GM20431 (cell line): ENCODE measurements around the gene ZBTB46.
"Not testable (repeated sequence)": the region's sequence is repeated elsewhere in the genome, so short reads cannot be mapped to it uniquely, and the experiment has no call there.

Experiments
- in situ Hi-C: fragments of 300-500 bp; cut with MseI, MboI; formaldehyde crosslinking; loops from one replicate; pipeline ENCODE4 v1.15.0; 2020; ENCODE audit warnings: low sequenced_read_pairs; ENCODE audit not compliant: unreplicated experiment

ZBTB46 gene

DNA sequence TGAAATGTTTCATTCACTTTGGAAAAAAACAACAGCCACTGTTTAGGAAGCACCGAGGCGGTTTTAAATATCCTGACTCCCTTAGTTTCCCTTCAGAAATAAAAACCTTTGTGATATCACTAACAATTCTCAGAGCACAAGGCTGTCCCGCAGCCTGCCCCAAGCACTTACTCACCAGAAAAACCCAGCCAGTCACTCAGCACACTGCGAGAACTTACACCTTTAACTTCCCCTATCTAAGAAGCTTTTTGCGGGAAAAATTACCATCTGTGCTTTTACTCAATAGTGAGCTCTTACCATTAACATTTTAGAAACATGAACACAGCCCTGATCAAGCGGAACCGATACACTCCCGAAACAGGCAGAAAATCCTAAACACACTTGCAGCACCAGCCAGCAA, 9.3 kb downstream of the ZBTB46 start:
- in situ Hi-C loops: no loop called here

DNA sequence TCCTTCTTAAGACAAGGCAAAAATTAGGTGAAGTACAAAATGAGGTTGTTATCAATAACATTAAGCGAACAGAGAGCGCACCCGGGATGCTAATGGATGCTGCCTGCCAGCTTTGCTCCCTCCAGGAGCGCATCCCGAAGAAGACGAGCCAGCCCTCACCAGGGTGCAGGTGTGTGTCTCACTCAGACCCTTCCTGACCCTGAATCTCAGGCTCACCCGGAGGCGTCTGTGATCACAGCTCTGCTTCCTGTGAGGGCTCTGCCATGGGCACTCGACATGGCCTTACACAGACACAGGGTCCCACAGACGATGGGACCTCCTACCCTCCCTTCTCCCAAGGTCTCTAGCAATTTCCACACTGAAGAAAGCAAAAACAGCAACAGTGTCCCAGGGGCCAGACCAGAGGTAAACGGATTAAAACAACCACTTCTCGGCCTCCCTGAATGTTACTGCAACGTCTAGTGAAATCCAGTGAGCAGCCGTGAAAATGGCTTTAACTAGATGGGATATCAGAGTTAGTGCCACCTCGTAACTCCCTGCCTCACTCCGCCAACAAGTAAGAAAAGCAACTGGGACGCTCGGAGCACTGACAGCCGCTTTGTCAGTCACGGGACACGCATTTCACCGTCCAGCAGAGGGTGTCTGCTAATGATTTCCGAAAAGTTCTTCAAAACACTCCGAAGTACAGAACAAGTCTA, 11.7 kb downstream of the ZBTB46 start:
- in situ Hi-C loops: no loop called here

DNA sequence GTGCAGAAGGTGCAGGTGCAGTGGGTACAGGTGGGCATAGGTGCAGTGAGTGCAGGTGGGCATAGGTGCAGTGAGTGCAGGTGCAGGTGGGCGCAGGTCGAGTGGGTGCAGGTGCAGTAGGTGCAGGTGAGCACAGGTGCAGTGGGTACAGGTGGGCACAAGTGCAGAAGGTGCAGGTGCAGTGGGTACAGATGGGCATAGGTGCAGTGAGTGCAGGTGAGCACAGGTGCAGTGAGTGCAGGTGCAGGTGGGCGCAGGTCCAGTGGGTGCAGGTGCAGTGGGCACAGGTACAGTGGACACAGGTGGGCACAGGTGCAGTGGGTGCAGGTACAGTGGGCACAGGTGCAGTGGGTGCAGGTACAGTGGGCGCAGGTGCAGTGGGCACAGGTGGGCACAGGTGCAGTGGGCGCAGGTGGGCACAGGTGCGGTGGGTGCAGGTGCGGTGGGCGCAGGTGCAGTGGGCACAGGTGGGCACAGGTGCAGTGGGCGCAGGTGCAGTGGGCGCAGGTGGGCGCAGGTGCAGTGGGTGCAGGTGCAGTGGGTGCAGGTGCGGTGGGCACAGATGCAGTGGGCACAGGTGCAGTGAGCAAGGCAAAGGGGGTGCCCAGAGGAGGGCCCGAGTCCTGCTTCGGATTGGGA, 15.3 kb downstream of the ZBTB46 start:
- in situ Hi-C loops: no loop called here

DNA sequence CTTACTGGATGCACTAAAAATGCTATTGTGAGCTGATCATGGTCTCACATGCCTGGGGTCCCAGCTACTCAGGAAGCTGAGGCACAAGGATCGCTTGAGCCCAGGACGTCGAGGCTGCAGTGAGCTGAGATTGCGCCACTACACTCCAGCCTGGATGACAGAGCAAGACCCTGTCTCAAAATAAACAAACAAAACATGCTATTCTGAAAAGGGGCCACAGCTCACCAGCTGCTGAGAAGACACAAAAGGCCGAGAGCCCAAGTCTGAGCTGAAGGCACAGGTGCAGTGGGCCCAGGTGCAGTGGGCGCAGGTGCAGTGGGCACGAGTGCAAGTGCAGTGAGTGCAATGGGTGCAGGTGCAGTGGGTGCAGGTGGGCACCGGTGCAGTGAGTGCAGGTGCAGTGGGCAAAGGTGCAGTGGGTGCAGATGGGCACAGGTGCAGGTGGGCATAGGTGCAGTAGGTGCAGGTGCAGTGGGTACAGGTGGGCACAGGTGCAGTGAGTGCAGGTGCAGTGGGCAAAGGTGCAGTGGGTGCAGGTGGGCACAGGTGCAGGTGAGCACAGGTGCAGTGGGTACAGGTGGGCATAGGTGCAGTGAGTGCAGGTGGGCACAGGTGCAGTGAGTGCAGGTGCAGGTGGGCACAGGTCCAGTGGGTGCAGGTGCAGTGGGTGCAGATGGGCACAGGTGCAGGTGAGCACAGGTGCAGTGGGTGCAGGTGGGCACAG, 16.0 kb downstream of the ZBTB46 start:
- in situ Hi-C loops: no loop called here

DNA sequence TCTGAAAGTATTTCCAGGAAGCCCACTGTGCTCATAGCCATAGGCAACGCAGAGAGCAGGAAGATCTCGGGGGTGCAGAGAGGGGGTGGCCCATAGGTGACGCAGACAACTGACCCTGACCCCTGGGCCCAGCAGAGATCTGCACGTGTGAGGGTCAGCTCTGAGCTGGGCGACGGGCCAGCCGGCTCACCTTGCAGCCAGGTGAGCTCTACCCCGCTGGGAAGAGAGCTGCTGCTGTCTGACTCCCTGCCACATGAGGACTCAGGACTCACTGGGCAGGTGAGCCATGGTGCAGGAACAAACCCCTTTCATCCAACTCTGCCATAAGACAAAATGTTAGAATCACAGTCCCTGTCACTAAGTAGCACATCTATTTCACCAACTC, 19.6 kb downstream of the ZBTB46 start:
- in situ Hi-C loops: no loop called here

DNA sequence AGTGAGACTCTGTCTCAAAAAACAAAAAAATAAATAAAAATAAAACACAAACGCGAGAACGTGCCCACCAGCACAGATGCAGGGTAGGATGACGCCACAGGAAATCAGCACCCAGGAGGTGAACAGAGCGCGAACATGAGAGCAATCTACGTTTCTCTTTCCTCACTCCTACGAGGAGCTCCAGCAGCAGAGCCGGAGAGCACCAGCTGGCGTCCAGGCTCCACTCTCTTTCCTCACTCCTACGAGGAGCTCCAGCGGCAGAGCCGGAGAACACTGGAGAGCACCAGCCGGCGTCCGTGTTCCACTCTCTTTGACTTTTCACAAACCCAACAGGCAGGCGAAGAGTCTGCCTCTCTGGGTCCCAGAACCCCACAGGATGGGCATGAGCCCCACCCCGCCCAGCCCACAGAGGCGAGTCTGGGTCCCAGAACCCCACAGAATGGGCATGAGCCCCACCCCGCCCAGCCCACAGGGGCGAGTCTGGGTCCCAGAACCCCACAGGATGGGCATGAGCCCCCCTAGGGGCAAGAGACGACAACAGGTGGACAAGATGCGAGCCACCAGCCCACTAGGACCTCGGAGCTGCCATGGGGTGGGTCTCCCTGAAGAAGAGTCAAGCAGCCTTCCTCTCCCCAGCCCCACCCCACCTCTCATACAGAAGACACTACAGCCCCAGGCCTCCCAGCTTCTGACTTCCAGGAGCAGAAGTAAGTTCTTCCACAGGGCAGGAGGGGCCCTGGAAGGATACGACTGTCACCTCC, 20.2 kb downstream of the ZBTB46 start:
- in situ Hi-C loops: no loop called here

DNA sequence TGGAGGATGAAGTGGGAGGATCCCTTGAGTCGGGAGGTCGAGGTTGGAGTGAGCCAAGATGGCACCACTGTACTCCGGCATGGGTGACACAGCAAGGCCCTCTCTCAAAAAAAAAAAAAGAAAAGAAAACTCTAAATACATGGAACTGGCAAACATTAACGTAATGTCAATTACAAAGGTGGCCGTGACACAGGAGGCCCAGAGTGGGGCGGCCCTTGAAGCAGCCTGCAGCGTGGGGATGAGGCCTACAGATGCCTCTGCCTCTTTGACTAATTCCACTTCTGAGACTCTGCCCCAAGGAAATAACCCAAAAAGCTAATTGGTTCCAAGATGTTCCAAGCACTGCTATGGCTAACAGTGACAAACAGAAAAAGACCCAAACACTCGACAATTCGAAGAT, 21.2 kb downstream of the ZBTB46 start:
- in situ Hi-C loops: no loop called here

DNA sequence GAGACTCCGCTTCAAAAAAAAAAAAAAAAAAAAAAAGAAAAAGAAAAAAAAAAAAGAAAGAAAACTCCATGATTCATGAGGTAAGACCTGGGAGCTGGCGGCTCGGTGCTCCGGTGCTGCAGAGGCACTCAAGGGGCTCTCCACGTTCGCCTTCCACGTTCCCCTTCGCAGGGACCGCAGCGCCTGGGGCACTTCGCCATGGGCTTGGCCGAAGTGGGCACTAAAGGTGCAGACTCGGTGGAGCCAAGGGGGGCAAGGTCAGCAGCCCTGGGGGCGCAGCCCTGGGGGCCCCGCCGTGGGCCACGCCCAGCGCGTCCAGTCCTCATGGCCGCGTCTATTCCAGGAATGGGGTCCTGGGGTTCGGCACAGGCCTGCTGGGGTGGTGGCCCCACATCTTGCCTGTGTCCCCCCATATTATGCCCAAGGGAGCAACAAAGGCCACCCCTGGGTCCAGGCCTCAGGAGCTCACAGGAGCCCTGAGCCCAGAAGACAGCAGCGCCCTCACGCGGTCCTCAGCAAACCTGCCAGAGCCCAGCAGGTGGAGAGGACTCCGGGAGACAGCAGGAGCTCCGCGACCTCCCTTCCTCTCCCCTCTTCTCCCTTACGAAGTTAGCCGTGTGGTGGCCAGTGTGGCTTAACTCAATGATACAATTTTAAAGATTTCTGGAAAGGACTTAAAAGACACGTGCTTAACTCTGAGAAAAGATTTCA, 21.9 kb downstream of the ZBTB46 start:
- in situ Hi-C loops: no loop called here

DNA sequence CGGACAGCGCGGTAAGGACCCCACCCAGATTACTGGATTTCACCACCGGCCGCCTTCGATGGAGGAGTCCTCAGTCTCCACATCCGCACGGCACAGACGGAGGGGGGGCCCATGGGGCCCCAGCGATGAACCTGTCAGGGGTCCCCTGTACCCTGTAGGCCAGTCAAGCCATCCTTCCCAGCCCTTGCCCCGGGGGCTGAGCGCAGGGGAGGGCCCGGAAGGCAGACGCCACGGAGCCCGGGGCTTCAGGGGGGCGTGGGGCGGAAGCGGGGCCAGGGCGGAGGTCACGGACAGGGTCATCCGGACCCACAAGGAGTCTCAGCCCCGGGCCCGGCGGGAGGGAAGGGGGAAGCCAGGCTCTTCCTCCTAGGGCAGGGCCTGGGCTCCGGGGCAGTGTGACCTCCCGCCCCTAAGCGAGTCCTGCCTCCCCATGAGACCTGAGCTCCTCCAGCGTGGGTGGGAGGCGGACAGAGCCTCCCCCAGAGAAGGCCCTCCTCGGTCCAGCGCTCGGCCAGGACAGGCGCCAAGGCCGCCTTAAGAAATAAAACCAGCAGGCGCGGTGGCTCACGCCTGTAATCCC, 22.8 kb downstream of the ZBTB46 start:
- in situ Hi-C loops: no loop called here

DNA sequence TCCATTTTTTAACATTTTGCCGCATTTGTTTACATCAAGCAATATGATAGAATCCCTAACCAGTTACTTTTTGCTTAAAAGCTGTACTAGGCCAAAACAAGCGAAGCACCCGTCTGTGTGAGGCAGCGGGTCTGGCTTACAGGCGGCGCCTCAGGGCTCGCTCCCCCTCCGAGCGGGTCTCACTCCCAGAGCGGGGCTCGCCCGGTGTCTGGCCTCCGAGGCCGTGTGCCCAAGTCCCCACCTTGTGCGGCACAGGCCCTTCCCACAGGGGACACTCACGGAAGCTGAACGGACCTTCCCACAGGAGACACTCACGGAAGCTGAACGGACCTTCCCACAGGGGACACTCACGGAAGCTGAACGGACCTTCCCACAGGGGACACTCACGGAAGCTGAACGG, 23.4 kb downstream of the ZBTB46 start:
- in situ Hi-C loops: no loop called here

DNA sequence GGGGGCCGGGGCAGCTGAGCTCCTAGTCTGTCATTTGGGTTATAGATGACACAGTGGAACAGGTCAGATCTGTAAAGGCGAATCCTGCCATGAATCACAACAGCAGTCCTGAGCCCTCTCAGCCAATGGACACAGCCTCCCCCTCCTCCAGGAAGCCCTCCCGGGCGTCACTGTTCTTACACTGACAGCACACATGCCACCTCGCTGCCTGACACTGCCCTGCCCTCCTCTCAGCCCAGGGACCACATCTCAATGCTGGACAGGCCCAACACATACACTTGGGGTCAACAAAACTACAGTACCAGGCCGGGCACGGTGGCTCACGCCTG, 26.8 kb downstream of the ZBTB46 start:
- in situ Hi-C loops: no loop called here

DNA sequence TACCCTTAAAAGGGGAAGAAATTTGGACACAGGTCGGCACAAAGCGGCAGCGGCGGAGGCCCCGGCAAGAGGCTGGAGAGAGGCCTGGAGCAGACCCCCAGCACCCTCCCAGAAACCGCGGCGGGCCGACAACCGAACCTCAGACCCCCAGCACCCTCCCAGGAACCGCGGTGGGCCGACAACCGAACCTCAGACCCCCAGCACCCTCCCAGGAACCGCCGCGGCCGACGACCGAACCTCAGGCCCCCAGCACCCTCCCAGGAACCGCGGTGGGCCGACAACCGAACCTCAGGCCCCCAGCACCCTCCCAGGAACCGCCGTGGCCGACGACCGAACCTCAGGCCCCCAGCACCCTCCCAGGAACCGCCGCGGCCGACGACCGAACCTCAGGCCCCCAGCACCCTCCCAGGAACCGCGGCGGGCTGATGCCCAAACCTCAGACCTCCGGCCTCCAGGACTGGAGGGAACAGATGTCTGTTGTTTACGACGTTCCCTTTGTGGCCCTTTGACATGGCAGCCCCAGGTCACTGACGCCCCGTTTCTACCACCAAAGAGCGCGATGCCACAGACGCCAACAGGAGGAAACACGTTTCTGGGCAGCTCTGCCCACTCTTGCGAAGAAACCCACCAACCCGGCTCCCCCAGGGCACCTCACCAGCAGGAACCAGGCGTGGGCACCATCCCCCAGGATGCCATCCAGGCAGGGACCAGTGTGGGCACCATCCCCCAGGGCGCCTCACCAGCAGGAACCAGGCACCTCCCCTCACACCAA, 28.4 kb downstream of the ZBTB46 start:
- in situ Hi-C loops: no loop called here

DNA sequence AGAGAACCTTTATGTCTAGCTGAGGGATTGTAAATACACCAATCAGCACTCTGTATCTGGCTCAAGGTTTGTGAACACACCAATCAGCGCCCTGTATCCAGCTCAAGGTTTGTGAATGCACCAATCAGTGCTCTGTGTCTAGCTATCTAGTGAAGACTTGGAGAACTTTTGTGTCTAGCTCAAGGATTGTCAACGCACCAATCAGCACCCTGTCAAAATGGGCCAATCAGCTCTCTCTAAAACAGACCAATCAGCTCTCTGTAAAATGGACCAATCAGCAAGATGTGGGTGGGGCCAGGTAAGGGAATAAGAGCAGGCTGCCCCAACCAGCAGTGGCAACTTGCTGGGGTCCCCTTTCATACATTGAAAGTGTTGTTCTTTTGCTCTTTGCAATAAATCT, 29.9 kb downstream of the ZBTB46 start:
- in situ Hi-C loops: not testable (repeated sequence)

DNA sequence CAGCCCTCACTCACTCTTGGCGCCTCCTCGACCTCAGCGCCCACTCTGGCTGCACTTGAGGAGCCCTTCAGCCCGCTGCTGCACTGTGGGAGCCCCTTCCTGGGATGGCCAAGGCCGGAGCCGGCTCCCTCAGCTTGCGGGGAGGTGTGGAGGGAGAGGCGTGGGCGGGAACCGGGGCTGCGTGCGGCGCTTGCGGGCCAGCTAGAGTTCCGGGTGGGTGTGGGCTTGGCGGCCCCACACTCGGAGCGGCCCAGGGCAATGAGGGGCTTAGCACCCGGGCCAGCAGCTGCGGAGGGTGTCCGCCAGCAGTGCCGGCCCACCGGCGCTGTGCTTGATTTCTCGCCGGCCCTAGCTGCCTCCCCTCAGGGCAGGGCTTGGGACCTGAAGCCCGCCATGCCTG, 30.7 kb downstream of the ZBTB46 start:
- in situ Hi-C loops: not testable (repeated sequence)

DNA sequence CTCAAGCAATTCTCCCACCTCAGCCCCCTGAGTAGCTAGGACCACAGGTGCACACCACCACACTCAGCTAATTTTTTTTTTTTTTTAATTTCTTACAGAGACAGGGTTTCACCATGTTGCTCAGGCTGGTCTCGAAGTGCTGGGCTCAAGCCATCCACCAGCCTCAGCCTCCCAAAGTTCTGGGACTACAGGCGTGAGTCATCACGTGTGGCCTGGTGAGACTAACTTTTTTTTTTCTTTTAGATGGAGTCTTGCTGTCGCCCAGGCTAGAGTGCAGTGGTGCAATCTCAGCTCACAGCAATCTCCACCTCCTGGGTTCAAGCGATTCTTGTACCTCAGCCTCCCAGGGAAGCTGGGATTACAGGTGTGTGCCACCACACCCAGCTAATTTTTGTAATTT, 31.9 kb downstream of the ZBTB46 start:
- in situ Hi-C loops: not testable (repeated sequence)

DNA sequence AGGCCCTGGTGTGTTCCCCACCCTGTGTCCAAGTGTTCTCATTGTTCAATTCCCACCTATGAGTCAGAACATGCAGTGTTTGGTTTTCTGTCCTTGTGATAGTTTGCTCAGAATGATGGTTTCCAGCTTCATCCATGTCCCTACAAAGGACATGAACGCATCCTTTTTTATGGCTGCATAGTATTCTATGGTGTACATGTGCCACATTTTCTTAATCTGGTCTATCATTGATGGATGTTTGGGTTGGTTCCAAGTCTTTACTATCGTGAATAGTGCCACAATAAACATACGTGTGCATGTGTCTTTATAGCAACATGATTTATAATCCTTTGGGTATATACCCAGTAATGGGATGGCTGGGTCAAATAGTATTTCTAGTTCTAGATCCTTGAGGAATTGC, 33.9 kb downstream of the ZBTB46 start:
- in situ Hi-C loops: not testable (repeated sequence)

DNA sequence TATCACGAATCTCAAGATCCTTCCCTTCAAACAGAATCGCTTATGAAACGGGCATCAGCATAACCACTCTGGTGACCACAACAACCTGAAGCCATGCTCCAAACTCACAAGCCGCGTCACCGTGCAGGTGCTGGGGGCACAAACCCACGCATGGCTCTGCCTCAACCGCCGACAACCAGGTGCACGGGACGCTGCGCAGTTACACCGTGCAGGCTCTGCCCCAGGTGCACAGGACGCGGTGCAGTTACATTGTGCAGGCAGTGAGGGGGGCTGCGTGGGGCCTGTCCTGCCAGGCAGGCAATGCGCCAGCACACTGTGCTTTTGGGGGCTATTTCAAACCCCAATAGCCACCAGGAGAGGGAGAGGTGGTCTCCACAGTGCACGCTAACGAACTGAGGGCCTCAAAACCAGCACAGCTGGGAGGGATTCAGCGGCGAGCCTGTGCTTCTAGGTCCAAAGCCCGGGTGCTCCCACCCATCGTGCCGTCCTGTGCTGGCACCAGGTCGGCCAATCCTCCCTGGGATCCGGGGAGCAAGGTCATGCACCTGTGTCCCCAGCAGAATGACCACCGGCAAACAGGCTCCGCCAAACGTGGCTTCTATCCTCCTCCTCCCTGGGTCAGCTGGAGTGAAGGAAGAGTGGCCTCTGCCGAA, 35.8 kb downstream of the ZBTB46 start:
- in situ Hi-C loops: no loop called here

DNA sequence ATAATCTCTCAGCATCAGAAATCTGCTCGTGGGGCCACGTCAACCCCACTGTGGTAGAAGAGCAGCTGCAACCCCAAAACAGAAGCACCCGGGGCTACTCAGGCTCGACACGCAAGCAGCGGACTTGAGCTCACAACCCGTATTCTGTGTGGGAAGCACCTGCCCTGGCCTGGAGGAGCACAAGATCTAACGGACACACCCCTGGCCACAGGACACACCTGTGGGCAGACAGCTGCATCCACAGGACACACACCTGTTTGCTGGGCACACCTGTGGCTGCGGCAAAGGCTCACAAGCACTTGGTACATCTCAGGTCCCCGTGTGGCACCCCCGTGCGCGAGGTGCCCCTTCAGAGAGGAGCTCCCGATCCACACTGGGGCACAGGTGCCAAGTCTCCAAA, 36.5 kb downstream of the ZBTB46 start:
- in situ Hi-C loops: no loop called here

DNA sequence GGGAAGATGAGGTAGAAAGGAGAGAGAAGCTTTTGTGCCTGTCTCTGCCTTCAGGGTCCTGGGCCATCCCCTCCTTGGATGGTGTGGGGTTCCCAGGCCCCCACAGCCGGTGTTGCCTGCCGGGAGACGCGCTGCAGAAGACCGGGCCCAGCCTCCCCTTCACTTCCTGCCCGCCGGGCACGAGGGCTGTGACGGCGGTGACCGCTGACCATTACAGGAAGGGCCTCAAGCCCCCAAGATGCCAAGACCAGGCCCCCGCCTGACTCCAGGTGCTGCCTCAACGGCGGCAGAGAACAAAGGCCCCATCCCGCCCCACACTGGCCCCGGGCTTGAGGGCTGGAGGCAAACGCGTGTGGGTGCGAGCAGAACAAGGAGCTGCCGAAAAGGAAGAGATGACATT, 38.2 kb downstream of the ZBTB46 start:
- in situ Hi-C loops: no loop called here
